MM.1S (cell line): Measurements from ENCODE around the gene NTMT1.

Source experiments
- CTCF ChIP-seq: fragments of 300-600 bp; sonication (generic); IDR thresholded peaks from 2 replicates; pipeline ENCODE4 v1.5.1; 2016; ENCODE audit warnings: antibody characterized with exemption, low read length, mixed read lengths
- EZH2 ChIP-seq: fragments of 300-600 bp; sonication (generic); optimal IDR thresholded peaks from 2 replicates; pipeline ENCODE3; 2017; ENCODE audit warnings: low read depth, mild to moderate bottlenecking, antibody characterized with exemption, low read length, mixed read lengths

- TF ChIP-seq CTCF (no peak), EZH2 (no peak)
Observed at GRCh38 chr9:129602598-129603415, 23.2 kb upstream of the NTMT1 start.
